GM19463 (cell line): ENCODE results near the gene AOC1.
"Not testable (repeated sequence)": the region's sequence is repeated elsewhere in the genome, so short reads cannot be mapped to it uniquely, and the experiment has no call there.

Source experiments
- ATAC-seq: cut with Tn5 transposase; IDR thresholded peaks from one replicate; pipeline ENCODE4 v1.9.1; 2021; ENCODE audit warnings: mild to moderate bottlenecking, moderate library complexity; ENCODE audit not compliant: unreplicated experiment

Gene AOC1

GRCh38 chr7:150852371-150852905 lies at the start of gene AOC1:
Gene AOC1 (plus strand): TSS chr7:150852517. CDS start chr7:150856471, 3,954 bp downstream.
- no peak for ATAC-seq

DNA sequence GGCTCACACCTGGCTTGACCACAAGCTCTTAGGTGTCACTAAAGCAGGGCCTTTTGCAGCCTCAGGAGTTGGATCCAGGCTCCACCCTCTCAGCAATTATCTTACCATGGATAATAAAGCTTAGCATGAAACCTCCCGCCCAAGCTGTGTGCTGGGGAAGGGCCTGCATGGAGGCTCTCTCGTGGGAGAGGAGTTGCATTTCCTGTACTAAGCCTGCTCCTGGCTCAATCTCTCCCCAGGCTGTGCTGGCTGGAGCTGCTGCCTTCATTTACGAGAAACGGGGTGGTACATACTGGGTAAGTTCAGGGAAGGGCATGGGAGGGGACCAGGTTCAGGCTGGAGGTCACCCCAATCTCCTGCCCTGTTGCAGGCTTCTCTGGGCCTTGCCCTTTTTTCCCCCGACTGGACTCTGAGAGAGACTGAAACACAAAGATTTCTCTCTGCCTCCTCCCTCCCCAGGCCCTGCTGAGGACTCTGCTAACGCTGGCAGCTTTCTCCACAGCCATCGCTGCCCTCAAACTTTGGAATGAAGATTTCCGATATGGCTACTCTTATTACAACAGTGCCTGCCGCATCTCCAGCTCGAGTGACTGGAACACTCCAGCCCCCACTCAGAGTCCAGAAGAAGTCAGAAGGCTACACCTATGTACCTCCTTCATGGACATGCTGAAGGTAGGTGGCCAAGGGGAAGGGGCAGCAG lies 49.0 kb upstream of the AOC1 start:
- ATAC-seq, result no peak

DNA sequence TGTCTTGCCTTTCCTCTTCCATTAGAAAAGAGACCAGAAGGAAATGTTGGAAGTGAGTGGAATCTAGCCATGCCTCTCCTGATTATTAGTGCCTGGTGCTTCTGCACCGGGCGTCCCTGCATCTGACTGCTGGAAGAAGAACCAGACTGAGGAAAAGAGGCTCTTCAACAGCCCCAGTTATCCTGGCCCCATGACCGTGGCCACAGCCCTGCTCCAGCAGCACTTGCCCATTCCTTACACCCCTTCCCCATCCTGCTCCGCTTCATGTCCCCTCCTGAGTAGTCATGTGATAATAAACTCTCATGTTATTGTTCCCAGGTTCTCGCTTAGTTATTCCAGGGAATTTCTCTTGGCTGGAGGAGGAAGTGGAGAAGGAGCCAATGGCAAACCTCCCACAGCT lies 47.5 kb upstream of the AOC1 start:
- no peak for ATAC-seq

DNA sequence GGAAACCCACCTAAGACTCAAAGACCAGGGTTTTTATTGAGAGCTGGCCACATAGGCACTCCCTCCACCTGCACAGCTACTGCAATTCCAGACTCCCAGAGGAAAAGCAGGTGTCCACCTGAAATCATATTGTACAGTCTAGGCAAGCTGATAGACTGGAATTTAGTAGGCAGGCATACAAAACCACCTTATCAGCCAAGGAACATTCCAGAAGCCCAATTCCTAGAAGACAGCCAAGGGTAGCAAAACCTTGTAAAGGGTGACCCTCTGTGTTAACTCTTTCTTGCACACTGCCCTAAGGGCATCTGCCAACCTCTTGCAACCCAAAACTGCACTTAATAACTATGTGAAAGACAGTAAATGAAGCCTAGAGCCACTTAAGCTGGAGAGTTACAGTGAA lies 46.5 kb upstream of the AOC1 start:
- ATAC-seq, result no peak

- ATAC-seq, result no peak
These were observed 45.9 kb upstream of the AOC1 start for GRCh38 chr7:150806454-150806853.

GRCh38 chr7:150806863-150807262 lies 45.5 kb upstream of the AOC1 start:
- ATAC-seq, result no peak

GRCh38 chr7:150807616-150808438 lies 44.5 kb upstream of the AOC1 start:
- not testable (repeated sequence) for ATAC-seq

GRCh38 chr7:150814328-150815001 lies 37.9 kb upstream of the AOC1 start:
- no peak for ATAC-seq

DNA sequence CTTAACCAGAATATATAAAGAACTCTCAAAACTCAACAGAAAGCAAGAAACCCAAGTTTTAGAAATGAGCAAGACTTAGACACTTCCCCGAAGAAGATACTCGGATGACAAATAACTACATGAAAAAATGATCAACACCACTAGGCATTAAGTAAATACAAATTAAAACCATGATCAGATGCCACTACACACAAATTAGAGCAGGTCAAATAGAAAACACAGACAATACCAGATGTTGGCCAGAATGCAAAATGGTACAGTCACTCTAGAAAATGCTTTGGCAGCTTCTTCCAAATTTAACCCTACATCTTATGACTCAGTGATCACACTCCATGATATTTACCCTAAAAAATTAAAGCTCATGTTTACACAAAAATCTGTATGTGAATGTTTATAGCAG lies 33.3 kb upstream of the AOC1 start:
- ATAC-seq, result no peak

DNA sequence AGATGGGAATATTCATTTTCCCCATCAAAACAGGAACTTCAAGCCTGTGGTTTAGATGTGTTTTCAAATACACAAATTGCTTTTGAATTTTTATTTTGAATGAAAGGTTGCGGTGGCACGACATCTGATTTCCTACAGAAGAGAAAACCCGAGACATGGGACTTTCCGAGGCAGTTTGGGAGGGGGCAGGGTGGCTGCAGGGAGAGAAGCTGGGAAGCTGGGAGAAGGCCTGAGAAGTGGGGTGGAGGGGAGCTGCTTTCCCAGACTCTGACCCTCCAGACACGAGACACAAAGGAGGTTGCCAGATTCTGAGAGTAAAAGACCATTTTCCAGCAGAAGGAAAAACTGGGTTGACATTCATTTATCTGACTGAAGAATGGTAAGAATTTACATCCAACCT lies 32.2 kb upstream of the AOC1 start:
- no peak for ATAC-seq

DNA sequence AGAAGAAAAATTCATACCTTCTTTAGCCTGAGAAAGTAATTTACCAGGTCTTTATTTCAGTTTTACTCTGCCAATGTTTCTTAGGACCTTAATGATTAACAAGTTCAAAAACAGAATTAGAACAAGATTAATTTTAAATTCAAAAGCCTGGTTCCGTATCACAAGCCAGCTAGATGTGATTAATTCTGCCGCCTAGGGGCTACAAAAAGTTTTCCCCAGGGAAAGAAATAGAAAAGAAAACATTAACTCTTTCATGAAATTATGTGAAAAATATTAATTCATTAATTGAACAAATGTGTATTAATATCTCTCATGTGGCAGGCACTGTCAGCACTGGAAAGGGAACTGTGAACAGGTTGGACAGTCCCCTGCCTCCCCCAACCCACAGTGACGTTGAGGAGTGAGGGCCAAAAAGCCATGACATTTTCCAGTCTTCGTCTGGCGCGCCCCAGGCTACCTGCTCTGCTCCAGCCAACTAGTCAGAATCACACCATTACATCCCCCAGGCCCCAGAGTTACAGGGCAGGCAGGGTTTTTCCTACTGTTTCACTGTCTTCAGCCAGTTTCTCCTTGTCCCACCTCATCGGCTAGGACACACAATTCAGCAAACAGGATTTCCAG lies 31.6 kb upstream of the AOC1 start:
- no peak for ATAC-seq

DNA sequence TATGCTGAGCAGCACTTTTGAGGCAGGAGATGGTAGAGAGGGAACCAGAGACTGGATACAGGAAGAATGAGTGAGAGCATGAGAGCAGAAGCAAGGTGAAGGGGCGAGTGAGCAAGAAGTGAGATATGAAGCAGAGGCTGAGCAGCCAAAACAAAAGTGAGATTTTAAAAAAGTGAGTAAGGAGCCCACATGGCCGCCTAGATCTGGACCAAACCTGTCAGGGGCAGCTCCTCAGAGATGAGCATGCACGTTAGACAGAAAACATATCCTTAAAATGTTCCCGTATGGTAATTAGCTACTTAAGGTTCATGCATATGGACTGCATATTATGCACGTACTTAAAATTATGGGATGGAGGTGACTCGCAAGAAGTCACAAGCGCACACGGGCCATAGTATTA lies 29.3 kb upstream of the AOC1 start:
- ATAC-seq, result no peak

GRCh38 chr7:150823484-150824126 lies 28.7 kb upstream of the AOC1 start:
- ATAC-seq, result no peak

DNA sequence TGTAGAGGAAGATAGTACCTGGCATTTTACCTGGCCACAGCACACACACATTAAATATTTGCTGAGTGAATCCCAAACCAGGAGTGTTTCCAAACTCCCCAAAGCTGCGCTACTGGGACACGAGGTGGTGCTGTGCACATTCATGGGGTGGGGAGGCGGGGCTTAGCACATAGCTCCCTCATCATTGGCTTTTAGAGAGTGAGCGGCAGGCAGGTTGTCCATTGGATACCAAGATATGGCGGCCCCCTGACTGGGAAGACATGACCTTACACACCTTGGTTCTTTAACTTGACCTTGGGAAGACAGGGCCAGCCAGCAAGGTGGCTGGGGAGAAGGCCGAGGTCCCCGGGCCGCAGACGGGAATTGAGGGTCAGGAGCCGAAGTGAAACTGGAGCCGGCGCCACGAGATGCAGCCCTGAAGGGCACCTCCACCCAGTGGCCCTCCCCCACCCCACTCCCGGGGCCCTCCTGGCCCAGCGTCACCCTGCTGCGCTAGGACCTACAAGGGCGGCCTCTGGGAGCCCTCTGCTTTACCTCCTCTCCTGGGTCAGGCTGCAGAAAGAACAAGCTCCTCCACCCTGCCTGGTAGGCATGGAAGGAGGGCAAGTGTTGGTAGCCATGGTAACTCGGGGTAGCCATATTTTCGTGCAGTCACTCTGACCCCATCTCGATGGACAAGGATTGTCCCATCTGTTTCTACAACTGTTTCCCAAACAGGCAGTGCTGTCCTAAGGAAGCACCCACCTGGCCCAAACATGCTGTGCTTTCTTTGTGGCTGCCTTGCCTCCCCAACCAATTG lies 27.7 kb upstream of the AOC1 start:
- no peak for ATAC-seq

DNA sequence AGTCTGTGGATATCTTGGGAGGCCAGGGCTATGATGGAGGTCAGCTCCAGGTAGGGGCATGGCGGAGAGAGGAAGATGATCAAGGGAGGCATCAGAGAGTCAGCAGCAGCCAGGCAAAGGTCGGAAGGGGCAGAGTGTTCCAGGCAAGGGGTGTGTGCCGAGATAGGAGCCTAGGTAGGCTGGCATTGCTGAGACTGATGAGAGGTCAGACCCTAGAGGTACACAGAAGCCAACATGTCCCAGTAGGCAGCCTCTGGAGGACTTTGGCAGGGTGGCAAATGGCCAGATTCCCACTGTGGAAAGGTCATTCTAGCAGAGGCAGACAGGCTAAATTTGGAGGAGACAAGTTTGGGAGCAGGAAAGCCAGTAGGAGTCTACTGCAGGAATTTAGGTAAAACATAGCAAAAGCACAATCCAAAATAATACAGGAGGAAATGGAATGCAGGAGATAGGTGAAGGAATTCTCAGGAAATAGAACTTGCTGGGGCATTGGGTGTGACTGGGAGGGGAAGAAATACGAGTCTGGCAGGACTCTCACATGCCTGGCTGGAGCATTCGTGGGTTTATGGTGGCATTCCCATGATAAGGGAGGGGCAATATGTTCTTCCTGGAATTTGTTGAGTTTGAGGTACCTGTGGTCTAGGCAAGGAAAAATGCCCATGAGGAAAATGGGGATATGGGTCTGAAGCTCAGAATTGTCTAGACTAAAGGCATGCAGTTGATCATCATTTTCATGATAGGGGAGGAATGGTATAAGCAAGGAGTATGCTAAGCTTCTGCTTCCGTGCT lies 26.1 kb upstream of the AOC1 start:
- ATAC-seq, result no peak

- ATAC-seq, result no peak
These were observed 23.9 kb upstream of the AOC1 start for GRCh38 chr7:150828384-150828783.

- ATAC-seq, result no peak
These were observed 22.9 kb upstream of the AOC1 start for GRCh38 chr7:150829426-150829825.

DNA sequence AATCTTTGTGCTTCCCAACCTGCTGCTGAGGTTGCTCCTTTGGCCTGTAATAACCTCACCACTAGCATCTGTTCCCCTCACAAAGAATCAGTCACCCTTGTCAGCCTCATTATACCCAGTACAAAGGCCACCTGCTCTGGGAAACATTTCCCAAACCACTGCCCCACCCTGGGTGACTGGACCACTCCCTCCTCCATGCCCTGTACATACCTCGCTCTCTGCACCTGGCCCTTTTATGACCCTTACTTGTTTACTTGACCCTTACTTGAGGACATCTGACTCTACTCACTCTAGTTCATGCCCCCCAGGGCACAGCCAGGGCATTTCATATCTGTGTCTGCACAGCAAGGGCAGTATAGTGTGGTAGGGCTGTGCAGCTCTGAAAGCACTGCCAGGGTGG lies 21.4 kb upstream of the AOC1 start:
- no peak for ATAC-seq

DNA sequence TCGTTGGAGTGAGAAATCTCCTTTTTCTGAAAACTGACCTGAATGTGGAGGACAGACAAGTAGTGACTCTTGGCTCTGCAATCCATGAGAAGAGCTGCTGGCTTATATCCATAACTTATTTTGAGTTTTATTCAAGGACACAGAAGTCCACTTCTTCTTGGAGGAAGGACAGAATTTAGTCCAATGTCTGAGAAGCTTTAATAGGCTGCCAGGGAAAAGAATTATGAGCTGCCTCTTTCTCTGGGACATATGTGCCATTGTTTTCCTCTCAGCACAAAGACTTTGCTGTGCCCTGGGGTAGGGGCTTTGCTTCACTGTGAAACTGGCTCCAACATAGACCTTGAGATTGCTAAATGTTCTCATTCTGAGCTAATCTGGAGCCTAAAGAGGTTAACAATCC lies 20.5 kb upstream of the AOC1 start:
- ATAC-seq, result no peak
